Right lobe of liver (tissue), 4 donors: ENCODE data around the gene GTPBP2.

Experiments
- CTCF ChIP-seq, 4 donors: fragments of 200-600 bp in 3 of 4; fragments of 450-650 bp in 1 of 4; IDR thresholded peaks; one replicate each; pipeline versions ENCODE4 v1.5.1 to v1.8.0; 2016 to 2022; ENCODE audit warnings: antibody characterized with exemption in 4 of 4, mild to moderate bottlenecking in 2 of 4
- POLR2A ChIP-seq: fragments of 450-650 bp; IDR thresholded peaks from one replicate; pipeline ENCODE4 v1.6.1; 2017; ENCODE audit warnings: antibody characterized with exemption, mild to moderate bottlenecking
- donor health status: DM: no; HTN: no; CAD: no.
- donor health status: DM: no; HTN: no; CAD: no.
- donor health status: DM: no; HTN: yes; CAD: no.

GRCh38 chr6:43575105-43575771 is 53.8 kb downstream of the GTPBP2 start:
- TF ChIP-seq POLR2A (no peak), CTCF (IDR thresholded peaks at IDR 0.05) (no peak)
